Putamen (tissue), 1 donor: ENCODE measurements around the gene ELAVL3.
"Not testable (repeated sequence)": the region's sequence is repeated elsewhere in the genome, so short reads cannot be mapped to it uniquely, and the experiment has no call there.

ENCODE experiments used
- DNase-seq: peaks from one replicate; pipeline ENCODE4 v3.0.0-alpha.2; 2016; ENCODE audit warnings: low spot score

ELAVL3 gene

DNA sequence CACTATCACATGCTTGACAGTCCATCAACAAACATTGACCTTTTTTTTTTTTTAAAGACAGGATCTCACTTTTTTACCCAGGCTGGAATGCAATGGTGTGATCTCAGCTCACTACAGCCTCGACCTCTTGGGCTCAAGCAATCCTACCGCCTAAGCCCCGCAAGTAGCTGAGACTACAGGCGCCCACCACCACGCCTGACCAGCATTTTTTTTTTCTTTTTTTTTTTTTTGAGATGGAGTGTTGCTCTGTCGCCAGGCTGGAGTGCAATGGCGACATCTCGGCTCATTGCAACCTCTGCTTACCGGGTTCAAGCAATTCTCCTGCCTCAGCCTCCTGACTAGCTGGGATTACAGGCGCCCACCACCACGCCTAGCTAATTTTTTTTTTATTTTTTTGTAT lies 21.9 kb downstream of the ELAVL3 start:
- DNase-seq = not testable (repeated sequence)

DNA sequence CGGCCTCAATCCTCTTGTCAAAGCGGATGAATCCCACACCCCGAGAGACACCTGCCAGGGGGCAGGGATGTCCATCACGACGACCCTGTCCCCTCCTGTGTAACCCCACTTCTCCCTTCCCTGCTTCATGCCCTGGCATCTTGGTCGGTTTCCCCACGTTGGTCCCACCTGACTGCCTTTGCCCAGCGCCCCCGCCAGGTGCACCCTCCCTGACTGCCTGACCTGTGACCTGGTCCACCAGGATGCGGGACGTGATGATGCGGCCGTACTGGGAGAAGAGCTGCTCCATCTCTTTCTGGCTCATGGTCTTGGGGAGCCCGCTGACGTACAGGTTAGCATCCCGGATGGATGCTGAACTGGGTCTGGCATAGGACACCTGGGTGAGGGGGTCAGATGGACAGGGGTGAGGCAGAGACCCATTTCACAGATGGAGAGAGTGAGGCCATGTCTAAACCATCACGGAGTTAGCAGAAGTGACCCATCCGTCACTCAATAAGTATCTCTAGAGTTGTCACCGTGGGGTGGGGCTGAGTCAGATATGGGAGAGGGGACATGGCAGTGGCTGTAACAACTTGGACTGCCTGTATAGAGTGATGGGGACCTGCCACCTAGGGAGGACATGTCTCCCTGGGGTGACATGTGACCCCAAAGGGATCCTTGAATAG lies 22.5 kb downstream of the ELAVL3 start:
- DNase-seq = no peak

GRCh38 chr19:11457831-11458230 lies 23.0 kb downstream of the ELAVL3 start:
- DNase-seq = no peak

DNA sequence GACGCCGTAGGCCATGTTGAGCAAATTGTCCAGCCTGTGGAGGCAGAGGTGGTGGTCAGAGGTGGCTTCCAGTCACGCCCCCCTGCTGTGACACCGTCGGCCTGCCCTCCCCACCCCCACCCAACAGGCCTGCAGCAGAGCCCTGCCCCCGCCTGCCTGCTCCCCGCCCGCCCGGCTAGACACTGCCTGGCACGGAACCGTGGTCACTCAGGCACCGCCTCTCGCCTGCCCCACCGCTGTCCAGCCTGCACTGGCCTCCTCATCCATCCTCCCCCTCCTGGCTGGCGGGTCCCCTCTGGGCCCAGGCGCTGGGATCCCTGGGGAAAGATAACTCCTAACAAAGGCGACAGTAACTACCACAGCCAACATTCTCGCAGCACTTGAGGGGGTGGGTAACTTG lies 23.7 kb downstream of the ELAVL3 start:
- DNase-seq = peak; percentile 90

DNA sequence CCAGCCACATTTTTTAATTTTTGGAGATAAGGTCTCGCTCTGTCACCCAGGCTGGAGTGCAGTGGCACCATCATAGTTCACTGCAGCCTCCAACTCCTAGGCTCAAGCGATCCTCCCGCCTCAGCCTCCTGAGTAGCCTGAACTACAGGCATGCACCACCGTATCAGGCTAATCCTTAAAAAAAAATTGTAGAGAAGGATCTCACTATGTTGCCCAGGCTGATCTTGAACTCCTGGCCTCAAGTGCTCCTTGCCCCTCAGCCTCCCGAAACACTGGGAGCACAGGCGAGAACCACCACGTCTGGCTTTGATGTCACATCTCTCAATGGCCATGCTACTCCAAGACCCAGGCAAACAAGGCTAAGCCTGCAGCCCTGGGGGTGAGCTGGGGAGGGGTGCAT lies 24.2 kb downstream of the ELAVL3 start:
- no peak for DNase-seq

- DNase-seq = not testable (repeated sequence)
These were observed 25.7 kb downstream of the ELAVL3 start for GRCh38 chr19:11455233-11455554.

GRCh38 chr19:11453468-11454341 lies 27.1 kb downstream of the ELAVL3 start:
- no peak for DNase-seq

DNA sequence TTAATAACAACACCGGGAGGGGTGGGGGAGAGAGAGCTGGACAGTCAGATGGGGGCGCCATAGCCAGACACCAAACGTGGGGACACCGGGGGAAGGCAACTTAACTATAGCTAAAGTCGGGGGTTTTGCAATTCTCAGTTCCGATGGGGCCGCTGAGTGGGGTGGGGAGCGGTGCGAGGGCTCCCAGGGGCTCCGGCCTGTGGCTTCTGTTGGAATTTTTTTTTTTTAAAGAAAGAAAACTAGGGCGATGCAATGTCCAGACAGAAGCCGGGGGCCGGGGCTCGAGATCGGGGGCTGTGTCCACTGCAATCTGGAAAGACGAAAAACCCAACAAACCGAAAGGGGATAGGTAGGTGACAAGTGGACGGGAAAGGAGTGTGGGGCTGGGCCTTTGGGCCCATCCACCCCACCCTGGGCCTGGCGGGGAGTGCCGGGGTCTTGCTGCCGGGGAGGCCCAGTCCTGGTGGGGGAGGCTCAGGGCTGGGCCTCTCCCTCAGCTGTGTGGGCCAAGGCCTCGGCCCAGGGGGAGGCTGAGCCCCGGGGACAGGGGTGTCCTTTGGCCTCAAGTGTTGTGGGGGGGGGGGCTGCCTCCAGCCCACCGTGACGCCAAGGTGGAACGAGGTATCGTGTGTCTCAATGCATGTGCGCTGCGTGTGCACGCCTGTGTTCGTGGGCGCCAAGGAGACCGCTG lies 28.1 kb downstream of the ELAVL3 start:
- no peak for DNase-seq

DNA sequence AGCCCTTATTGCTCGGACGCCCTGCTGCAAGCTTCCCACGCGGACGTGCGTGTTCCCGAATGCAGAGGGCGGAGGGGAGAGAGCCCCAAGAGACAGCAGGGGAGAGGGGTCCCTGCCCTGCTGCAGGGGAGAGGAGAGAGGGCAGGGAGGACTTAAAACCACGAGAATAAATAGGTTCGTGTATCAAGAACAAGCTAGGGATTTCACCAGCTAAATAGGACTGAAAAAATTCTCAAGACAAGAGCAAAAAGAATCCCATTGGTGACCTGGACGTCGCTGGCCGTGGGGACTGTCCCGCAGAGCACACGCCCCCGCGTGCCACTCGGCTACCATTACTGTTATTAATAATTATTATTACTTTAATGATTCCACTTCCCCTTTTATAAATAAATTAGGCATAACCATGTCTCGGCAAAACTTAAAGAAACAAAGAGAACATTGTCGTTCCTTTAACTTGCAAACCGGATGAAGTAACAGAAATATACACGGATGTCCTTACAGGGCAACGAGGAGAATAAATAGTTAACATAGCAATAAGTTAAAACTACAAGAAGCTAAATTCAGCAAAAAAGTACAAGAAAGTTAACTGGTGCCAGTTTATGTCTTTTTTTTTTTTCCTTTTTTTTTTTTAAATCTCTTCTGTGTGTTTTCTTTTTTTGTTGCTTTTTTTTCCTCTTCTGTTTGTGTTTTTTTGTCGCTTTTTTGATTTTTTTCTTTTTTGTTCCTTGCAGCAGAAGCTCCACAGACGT lies 28.8 kb downstream of the ELAVL3 start:
- no peak for DNase-seq

DNA sequence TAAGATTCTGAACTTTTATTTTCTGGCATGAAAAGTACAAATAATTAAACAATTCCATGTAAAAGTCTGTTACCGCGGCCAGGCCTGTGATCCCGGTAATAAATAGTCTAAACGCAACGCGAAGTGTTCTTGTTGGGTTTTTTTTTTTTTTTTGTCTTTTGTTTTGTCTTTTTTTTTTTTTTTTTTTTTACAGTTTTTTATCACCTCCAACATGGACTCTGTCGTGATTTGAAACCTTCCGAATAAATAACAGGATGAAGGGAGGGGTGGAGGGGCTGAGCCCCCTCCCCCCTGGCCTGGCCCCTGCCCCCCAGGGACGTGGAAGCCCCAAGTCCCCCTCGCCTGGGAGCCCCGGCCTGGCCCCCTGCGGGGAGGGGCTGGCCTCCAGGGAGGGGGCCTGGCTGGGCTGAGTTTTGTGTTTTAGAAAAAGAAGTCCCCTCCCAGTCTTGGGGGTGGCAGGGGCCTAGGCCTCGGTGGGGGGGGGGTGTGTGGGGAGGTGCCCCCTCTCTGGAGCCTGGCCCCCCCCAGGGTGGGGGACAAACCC lies 29.4 kb downstream of the ELAVL3 start:
- DNase-seq = no peak

DNA sequence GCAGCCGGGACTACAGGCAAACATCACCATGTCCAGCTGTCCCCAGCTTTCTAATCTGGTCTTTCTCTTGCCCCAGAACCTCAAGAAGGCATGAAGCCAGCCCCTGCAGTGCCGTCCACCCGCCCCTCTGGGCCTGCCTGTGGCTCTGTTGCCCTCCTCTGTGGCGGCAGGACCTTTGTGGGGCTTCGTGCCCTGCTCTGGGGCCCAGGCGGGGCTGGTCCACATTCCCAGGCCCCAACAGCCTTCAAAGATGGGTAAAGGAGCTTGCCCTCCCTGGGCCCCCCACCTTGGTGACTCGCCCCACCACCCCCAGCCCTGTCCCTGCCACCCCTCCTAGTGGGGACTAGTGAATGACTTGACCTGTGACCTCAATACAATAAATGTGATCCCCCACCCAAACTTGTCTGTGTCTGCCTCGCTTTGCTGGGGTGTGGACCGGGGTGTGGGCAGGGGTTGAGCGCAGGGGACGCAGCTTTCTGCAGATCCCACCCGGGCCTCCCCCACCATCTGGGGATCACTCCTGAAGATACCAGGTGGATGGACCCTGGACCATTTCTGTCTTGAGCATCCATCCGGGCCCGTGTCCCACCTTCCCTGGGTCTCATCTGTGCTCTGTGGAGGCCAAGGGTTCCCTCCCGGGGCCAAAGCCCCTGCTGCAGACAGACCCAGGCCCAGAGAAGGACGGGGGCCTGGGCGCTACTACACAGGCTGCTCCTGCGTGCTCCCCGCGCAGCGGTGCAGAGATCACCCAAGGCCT lies 30.1 kb downstream of the ELAVL3 start:
- no peak for DNase-seq

GRCh38 chr19:11448923-11449554 lies 31.8 kb downstream of the ELAVL3 start:
- no peak for DNase-seq

DNA sequence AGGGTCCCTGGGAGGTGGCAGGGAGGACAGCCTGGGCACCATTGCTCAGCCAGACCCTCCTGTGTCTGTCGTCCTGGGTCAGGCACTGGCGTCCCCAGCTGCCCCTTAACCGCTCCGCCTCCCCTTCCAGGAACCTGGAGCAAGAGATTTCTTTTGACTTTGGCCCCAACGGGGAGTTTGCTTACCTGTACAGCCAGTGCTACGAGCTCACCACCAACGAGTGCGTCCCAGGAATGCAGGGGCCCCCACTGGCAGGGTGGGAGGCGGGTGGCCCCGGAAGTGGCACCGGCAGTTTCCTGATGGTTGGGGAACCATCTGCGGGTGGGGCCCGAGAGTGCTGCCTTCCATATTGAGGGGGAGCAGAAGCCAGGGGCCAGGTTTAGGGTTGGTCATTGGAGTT lies 32.4 kb downstream of the ELAVL3 start:
- no peak for DNase-seq

GRCh38 chr19:11447347-11448262 lies 33.2 kb downstream of the ELAVL3 start:
- DNase-seq = no peak

- DNase-seq = peak; percentile 90
These were observed 34.1 kb downstream of the ELAVL3 start for GRCh38 chr19:11446652-11447301.

DNA sequence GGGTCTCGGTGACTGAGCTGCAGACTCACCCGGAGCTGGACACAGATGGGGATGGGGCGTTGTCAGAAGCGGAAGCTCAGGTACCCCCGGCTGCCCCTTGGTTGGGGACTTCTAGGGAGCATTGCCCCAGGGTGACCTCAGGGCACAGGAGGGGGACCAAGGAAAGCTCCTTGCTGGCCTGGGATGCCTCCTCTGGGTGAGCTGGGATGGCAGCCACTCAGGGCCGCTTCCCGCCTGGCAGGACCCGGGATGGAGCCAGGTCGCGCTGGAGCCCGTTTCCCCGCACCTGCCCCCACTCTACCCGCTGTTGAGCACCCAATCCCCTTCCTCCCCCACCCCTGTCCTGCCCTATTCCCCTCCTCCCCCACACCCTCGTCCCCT lies 34.6 kb downstream of the ELAVL3 start:
- no peak for DNase-seq

GRCh38 chr19:11445141-11445540 lies 35.7 kb downstream of the ELAVL3 start:
- no peak for DNase-seq

DNA sequence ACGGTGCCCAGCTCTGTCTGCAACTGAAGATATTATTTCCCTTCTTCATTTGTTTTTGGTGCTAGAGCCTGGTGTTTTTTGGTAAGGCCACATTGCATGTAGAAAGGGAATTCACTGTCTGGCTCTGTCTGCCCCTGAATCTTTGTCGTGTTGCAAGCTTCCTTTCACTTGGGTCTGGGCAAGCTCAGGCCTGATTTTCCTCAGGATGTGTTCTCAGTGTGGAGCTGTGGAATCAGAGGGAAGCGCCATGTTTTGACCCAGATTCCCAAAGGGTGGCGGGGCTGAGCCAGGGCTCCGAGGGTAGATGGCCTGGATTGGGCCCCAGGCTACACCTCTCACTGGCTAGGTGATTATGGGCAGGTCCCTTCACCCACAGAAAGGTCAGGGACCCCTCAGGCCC lies 36.8 kb downstream of the ELAVL3 start:
- DNase-seq = no peak

- DNase-seq = no peak
These were observed 42.9 kb downstream of the ELAVL3 start for GRCh38 chr19:11437955-11438354.
